ENCODE results near the gene HGS. TPM values are rescaled to one million over a fixed set of nuclear protein-coding genes. Genes with fewer than 3 reads are reported as not detected.

HGS gene
- total RNA-seq, 1 donor from 2014 or later, result 72.9 TPM

- DNase-seq (ENCODE audit: extremely low spot score in 2 of 2), result no peak
- no peak for TF ChIP-seq POLR2AphosphoS5 (IDR thresholded peaks at IDR 0.05; ENCODE audit: insufficient read depth in 1 of 2, low read depth in 1 of 2)
- TF ChIP-seq, protein P1, sequence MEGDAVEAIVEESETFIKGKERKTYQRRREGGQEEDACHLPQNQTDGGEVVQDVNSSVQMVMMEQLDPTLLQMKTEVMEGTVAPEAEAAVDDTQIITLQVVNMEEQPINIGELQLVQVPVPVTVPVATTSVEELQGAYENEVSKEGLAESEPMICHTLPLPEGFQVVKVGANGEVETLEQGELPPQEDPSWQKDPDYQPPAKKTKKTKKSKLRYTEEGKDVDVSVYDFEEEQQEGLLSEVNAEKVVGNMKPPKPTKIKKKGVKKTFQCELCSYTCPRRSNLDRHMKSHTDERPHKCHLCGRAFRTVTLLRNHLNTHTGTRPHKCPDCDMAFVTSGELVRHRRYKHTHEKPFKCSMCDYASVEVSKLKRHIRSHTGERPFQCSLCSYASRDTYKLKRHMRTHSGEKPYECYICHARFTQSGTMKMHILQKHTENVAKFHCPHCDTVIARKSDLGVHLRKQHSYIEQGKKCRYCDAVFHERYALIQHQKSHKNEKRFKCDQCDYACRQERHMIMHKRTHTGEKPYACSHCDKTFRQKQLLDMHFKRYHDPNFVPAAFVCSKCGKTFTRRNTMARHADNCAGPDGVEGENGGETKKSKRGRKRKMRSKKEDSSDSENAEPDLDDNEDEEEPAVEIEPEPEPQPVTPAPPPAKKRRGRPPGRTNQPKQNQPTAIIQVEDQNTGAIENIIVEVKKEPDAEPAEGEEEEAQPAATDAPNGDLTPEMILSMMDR (IDR thresholded peaks at IDR 0.05), result no peak
- TF ChIP-seq POLR2A (IDR thresholded peaks at IDR 0.05), result no peak
- Histone ChIP-seq H3K4me1 (peaks cover 41% of the 10 kb centered on the region), H3K9me3 (no peaks in the 10 kb centered on the region), H3K27ac (no peak overlapping the region), H3K27me3 (no peaks in the 10 kb centered on the region), H3K36me3 (peaks cover 0 to 14% of the 10 kb centered on the region in 2 donors), H3K4me3 (no peak overlapping the region)
- intact Hi-C loops (cut with DNase I), result no loop called here
Observed at GRCh38 chr17:81708739-81709185, 25.0 kb downstream of the HGS start.

- DNase-seq (ENCODE audit: extremely low spot score in 2 of 2), result no peak
- Histone ChIP-seq H3K4me1 (peaks cover 37% of the 10 kb centered on the region), H3K27ac (no peak overlapping the region), H3K27me3 (no peaks in the 10 kb centered on the region), H3K36me3 (peaks cover 0 to 14% of the 10 kb centered on the region in 2 donors), H3K4me3 (no peak overlapping the region), H3K9me3 (no peaks in the 10 kb centered on the region)
- intact Hi-C loops (cut with DNase I), result no loop called here
- TF ChIP-seq POLR2A (IDR thresholded peaks at IDR 0.05) (no peak), POLR2AphosphoS5 (IDR thresholded peaks at IDR 0.05; ENCODE audit: insufficient read depth in 1 of 2, low read depth in 1 of 2) (no peak)
- TF ChIP-seq, protein P1 (IDR thresholded peaks at IDR 0.05), result no peak
Observed at GRCh38 chr17:81710514-81711308, 26.9 kb downstream of the HGS start.

- Histone ChIP-seq H3K4me1 (peaks cover 37% of the 10 kb centered on the region), H3K27me3 (no peaks in the 10 kb centered on the region), H3K4me3 (peak within 1 kb of the TSS; percentile 82 to 93), H3K27ac (no peak within 1 kb of the TSS), H3K9me3 (no peaks in the 10 kb centered on the region), H3K36me3 (peaks cover 0 to 11% of the 10 kb centered on the region in 2 donors)
- peak in 1 of 2 donors; percentile 27 for TF ChIP-seq POLR2AphosphoS5 (IDR thresholded peaks at IDR 0.05; ENCODE audit: insufficient read depth in 1 of 2, low read depth in 1 of 2)
- TF ChIP-seq, protein P1 (IDR thresholded peaks at IDR 0.05), result no peak
- DNase-seq (ENCODE audit: extremely low spot score in 2 of 2), result no peak
- intact Hi-C loops (cut with DNase I), result no loop called here
Observed at GRCh38 chr17:81711814-81712467, 28.1 kb downstream of the HGS start, which contains the start of gene SLC25A10. SLC25A10 (plus strand) TSS chr17:81712284; CDS start chr17:81712427, 143 bp downstream.

- no peaks in the 10 kb centered on the region for H3K27me3 ChIP-seq
- no peak for DNase-seq (ENCODE audit: extremely low spot score in 2 of 2)
- no peak overlapping the region for H3K27ac ChIP-seq
- intact Hi-C loops (cut with DNase I), result no loop called here
- peak overlapping the region; percentile 82 to 93 for H3K4me3 ChIP-seq
- TF ChIP-seq, protein P1 (IDR thresholded peaks at IDR 0.05), result no peak
- no peak for TF ChIP-seq POLR2AphosphoS5 (IDR thresholded peaks at IDR 0.05; ENCODE audit: insufficient read depth in 1 of 2, low read depth in 1 of 2)
- TF ChIP-seq POLR2A (IDR thresholded peaks at IDR 0.05), result no peak
- H3K9me3 ChIP-seq, result no peaks in the 10 kb centered on the region
- H3K4me1 ChIP-seq, result peaks cover 37% of the 10 kb centered on the region
- H3K36me3 ChIP-seq, result peaks cover 0 to 5% of the 10 kb centered on the region in 2 donors
Observed at GRCh38 chr17:81712468-81713003, 28.7 kb downstream of the HGS start.

Measured in vagina (tissue), 2 donors.